HCT116 (cell line): Measurements from ENCODE around the gene SLC5A6. TPM values are rescaled to one million over a fixed set of nuclear protein-coding genes. Genes with fewer than 3 reads are reported as not detected.

Experiments
- ATAC-seq: fragments of 200-7000 bp; cut with Tn5 transposase; 2 replicates; pipeline ENCODE4 v1.9.1; 2020; ENCODE audit warnings: mild to moderate bottlenecking, moderate library complexity
- BruUV-seq: library from RNA; stranded (reverse); fragments of 400-500 nt; replicated peaks from 2 replicates; lab custom pipeline; 2021; lab: Mats Ljungman, UMichigan
- CTCF ChIA-PET: fragments of 300-600 bp; sonication (Branson Sonifier 250); formaldehyde crosslinking; loops from one replicate; lab custom pipeline; 2021; ENCODE audit warnings: antibody characterized with exemption; lab: Charles Lee
- POLR2A ChIA-PET: fragments of 300-600, 350-600 bp; sonication (Branson Sonifier 250); formaldehyde crosslinking; loops from one replicate; lab custom pipeline; 2021; ENCODE audit warnings: antibody characterized with exemption; lab: Charles Lee
- RAD21 ChIA-PET, 2 experiments: fragments of 300-600 bp; sonication (Branson Sonifier 250); formaldehyde crosslinking; loops; one replicate each; lab custom pipeline; 2023; ENCODE audit warnings: low total read pairs in 2 of 2; ENCODE audit not compliant: uncharacterized antibody in 2 of 2, unreplicated experiment in 2 of 2, low non-redundant PET in 1 of 2; lab: Charles Lee
- DNase-seq: peaks from one replicate; pipeline ENCODE4 v3.0.0-alpha.2; 2010; ENCODE audit warnings: low read depth, low spot score
- H2AFZ ChIP-seq: fragments of 200-600 bp; shearing (Covaris generic), sonication (generic); 2 replicates; pipeline ENCODE4 v1.6.1; 2017; ENCODE audit warnings: low read depth, mixed run types, mixed read lengths, antibody characterized with exemption, low read length; ENCODE audit not compliant: poor library complexity, severe bottlenecking
- H3K27ac ChIP-seq: 2 replicates; pipeline ENCODE4 v1.5.1; 2012; ENCODE audit warnings: low read depth, low read length
- H3K27me3 ChIP-seq: fragments of 200-600 bp; sonication (generic); 2 replicates; pipeline ENCODE4 v1.6.1; 2016; ENCODE audit warnings: mixed run types, low read length, mixed read lengths; ENCODE audit not compliant: insufficient read depth
- H3K36me3 ChIP-seq, 2 experiments: fragments of 200-500 bp in 1 of 2; fragments of 200-600 bp in 1 of 2; sonication (Bioruptor generic) in 1 of 2; sonication (generic) in 1 of 2; 2 replicates each; pipeline versions ENCODE4 v1.5.1 to v1.6.1; 2014 to 2016; ENCODE audit warnings: low read length in 2 of 2, inconsistent platforms in 1 of 2, mixed read lengths in 1 of 2, mixed run types in 1 of 2; ENCODE audit not compliant: insufficient read depth in 2 of 2, control insufficient read depth in 1 of 2
- H3K4me1 ChIP-seq, 2 experiments: fragments of 200-600 bp in 1 of 2; sonication (generic) in 1 of 2; 2 replicates each; pipeline versions ENCODE4 v1.5.1 to v1.6.1; 2012 to 2017; ENCODE audit warnings: low read length in 2 of 2, inconsistent platforms in 1 of 2, mild to moderate bottlenecking in 1 of 2, mixed read lengths in 1 of 2, mixed run types in 1 of 2, moderate library complexity in 1 of 2; ENCODE audit not compliant: insufficient read depth in 2 of 2, control insufficient read depth in 1 of 2
- H3K4me2 ChIP-seq: fragments of 200-600 bp; sonication (generic); 2 replicates; pipeline ENCODE4 v1.6.1; 2017; ENCODE audit warnings: mixed run types, low read length, mixed read lengths
- H3K4me3 ChIP-seq, 2 experiments: fragments of 200-600 bp in 1 of 2; sonication (generic) in 1 of 2; replicated peaks in 1 of 2; 2 replicates each; pipeline ENCODE4 v1.5.1; 2011 to 2016; ENCODE audit warnings: low read length in 2 of 2, control low read depth in 1 of 2, low read depth in 1 of 2, mild to moderate bottlenecking in 1 of 2, mixed read lengths in 1 of 2, mixed run types in 1 of 2
- H3K79me2 ChIP-seq: fragments of 200-600 bp; sonication (generic); 2 replicates; pipeline ENCODE4 v1.6.1; 2017; ENCODE audit warnings: mild to moderate bottlenecking, mixed run types, low read length, moderate library complexity, mixed read lengths; ENCODE audit not compliant: insufficient read depth
- H3K9ac ChIP-seq: fragments of 200-600 bp; sonication (generic); 2 replicates; pipeline ENCODE4 v1.6.1; 2016; ENCODE audit warnings: low read length, mixed read lengths
- H3K9me2 ChIP-seq: fragments of 200-600 bp; sonication (generic), shearing (Covaris generic); 2 replicates; pipeline ENCODE4 v1.6.1; 2017; ENCODE audit warnings: mixed run types, mild to moderate bottlenecking, moderate library complexity; ENCODE audit not compliant: insufficient read depth
- H3K9me3 ChIP-seq, 2 experiments: fragments of 200-500 bp in 1 of 2; fragments of 200-600 bp in 1 of 2; sonication (Bioruptor generic) in 1 of 2; sonication (generic) in 1 of 2; 2 replicates each; pipeline ENCODE4 v1.6.1; 2014 to 2017; ENCODE audit warnings: low read length in 2 of 2, mixed read lengths in 2 of 2, inconsistent platforms in 1 of 2, low read depth in 1 of 2, mild to moderate bottlenecking in 1 of 2, mixed run types in 1 of 2, moderate library complexity in 1 of 2; ENCODE audit not compliant: control insufficient read depth in 1 of 2, insufficient read depth in 1 of 2
- H4K20me1 ChIP-seq: fragments of 200-600 bp; sonication (generic), shearing (Covaris generic); 2 replicates; pipeline ENCODE4 v1.6.1; 2017; ENCODE audit warnings: mixed run types, mild to moderate bottlenecking, moderate library complexity; ENCODE audit not compliant: insufficient read depth
- CBX3 ChIP-seq: IDR thresholded peaks from 2 replicates; pipeline ENCODE4 v1.6.1; 2012; ENCODE audit warnings: low read depth
- CEBPB ChIP-seq: IDR thresholded peaks from 2 replicates; pipeline ENCODE4 v1.6.1; 2012; ENCODE audit warnings: low read depth
- EGR1 ChIP-seq: IDR thresholded peaks from 2 replicates; pipeline ENCODE4 v1.6.1; 2012; ENCODE audit warnings: low read depth
- POLR2A ChIP-seq: IDR thresholded peaks from 2 replicates; pipeline ENCODE4 v1.7.0; 2011; ENCODE audit warnings: borderline replicate concordance; ENCODE audit not compliant: insufficient read depth, insufficient read length; ENCODE audit errors: extremely low read depth
- POLR2AphosphoS5 ChIP-seq: IDR thresholded peaks from 2 replicates; pipeline ENCODE4 v1.6.1; 2011; ENCODE audit warnings: mild to moderate bottlenecking, low read depth, low read length, moderate library complexity
- RAD21 ChIP-seq: IDR thresholded peaks from 2 replicates; pipeline ENCODE4 v1.6.1; 2012; ENCODE audit warnings: low read depth, mild to moderate bottlenecking
- SIN3A ChIP-seq: IDR thresholded peaks from 2 replicates; pipeline ENCODE4 v1.6.1; 2012; ENCODE audit warnings: low read depth
- SP1 ChIP-seq: IDR thresholded peaks from 2 replicates; pipeline ENCODE4 v1.6.1; 2012; ENCODE audit warnings: low read depth
- TCF7L2 ChIP-seq: IDR thresholded peaks from 2 replicates; pipeline ENCODE4 v1.7.0; 2011; ENCODE audit warnings: borderline replicate concordance, inconsistent platforms; ENCODE audit not compliant: insufficient read depth, insufficient read length; ENCODE audit errors: extremely low read depth
- ZFX ChIP-seq: fragments of 450-650 bp; IDR thresholded peaks from 2 replicates; pipeline ENCODE4 v1.6.1; 2017
- ZNF274 ChIP-seq: fragments of 200-500 bp; sonication (Bioruptor generic); IDR thresholded peaks from 2 replicates; pipeline ENCODE4 v1.6.1; 2014; ENCODE audit warnings: mild to moderate bottlenecking, low read depth, low read length, inconsistent platforms
- intact Hi-C: fragments of 100-400 bp; cut with micrococcal nuclease; formaldehyde crosslinking; loops from 2 replicates; pipeline ENCODE4 v1.10.0; 2022
- total RNA-seq: library from RNA; stranded (reverse); gene quantifications from one replicate; pipeline ENCODE4 v1.2.1, GENCODE V29; 2021; ENCODE audit not compliant: unreplicated experiment
- TF ChIP-seq, protein P1 (sequence below): IDR thresholded peaks from 2 replicates; pipeline ENCODE4 v1.6.1; 2012
- TF ChIP-seq, protein P2 (sequence below), 3 experiments: fragments of 200-600 bp in 1 of 3; sonication (generic) in 1 of 3; IDR thresholded peaks in 2 of 3; conservative IDR thresholded peaks in 1 of 3; 2 replicates each; pipeline ENCODE4 v1.5.1; 2012 to 2017; ENCODE audit warnings: low read depth in 2 of 3, low read length in 2 of 3, antibody characterized with exemption in 1 of 3, borderline replicate concordance in 1 of 3, control low read depth in 1 of 3, mild to moderate bottlenecking in 1 of 3, mixed read lengths in 1 of 3, mixed run types in 1 of 3, moderate library complexity in 1 of 3; ENCODE audit not compliant: insufficient read depth in 1 of 3
- TF ChIP-seq, protein P3 (sequence below): IDR thresholded peaks from 2 replicates; pipeline ENCODE4 v1.6.1; 2012; ENCODE audit warnings: low read depth
- TF ChIP-seq, protein P4 (sequence below): IDR thresholded peaks from 2 replicates; pipeline ENCODE4 v1.6.1; 2012
- TF ChIP-seq, protein P5 (sequence below): IDR thresholded peaks from 2 replicates; pipeline ENCODE4 v1.6.1; 2011; ENCODE audit warnings: mild to moderate bottlenecking, low read length, moderate library complexity; ENCODE audit not compliant: insufficient replicate concordance; ENCODE audit errors: extremely low read depth

The SLC5A6 gene
- total RNA-seq, 1 experiment from 2014 or later, result 55.4 TPM

DNA sequence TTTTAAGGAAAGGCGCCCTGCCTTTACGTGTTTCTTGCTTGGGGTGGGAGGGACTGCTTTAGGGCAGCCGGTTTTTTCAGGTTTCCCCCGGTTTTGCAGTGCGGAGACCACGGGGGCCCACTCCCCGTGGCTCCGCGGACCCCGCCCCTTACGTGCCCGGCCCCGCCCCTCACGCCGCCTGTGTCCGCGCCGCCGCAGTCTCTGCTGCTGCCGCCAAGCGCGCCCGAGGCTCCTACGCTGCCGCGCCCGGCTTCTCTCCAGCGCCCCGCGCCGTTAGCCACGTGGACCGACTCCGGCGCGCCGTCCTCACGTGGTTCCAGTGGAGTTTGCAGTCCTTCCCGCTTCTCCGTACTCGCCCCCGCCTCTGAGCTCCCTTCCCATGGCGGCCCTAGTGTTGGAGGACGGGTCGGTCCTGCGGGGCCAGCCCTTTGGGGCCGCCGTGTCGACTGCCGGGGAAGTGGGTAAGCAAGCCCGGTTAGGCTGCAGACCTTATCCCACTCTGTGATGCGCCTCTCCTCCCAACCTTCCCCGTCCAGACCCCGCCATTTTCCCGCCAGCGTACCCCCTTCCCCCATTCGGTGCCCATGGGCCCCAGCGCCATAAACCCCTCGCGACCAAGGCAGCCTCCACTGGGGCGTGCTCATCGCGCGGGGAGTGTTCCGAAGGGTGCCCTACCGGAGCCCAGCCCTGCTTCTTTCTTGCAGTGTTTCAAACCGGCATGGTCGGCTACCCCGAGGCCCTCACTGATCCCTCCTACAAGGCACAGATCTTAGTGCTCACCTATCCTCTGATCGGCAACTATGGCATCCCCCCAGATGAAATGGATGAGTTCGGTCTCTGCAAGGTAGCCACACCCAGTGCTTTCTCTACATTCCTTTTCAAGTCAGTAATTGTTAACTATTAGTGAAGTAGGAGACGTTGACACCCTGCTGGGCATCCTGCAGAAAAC is 5.4 kb upstream of the SLC5A6 start, which contains the start of gene CAD:
Gene CAD, plus strand, starts transcription at position 197 of the 949 bp plus-strand sequence. Its CDS starts 183 bp downstream, at position 380.
- TSS peak; percentile 23 for BruUV-seq
- Histone ChIP-seq H3K4me1 (peaks cover 3 to 27% of the 10 kb centered on the region in 2 experiments; a peak in 3 of 4 replicates), H3K4me3 (peak within 1 kb of the TSS; percentile 78 to 91), H3K27ac (peak within 1 kb of the TSS; percentile 82), H3K9me2 (no peaks in the 10 kb centered on the region), H2AFZ (no peak within 1 kb of the TSS), H4K20me1 (no peaks in the 10 kb centered on the region), H3K79me2 (peaks cover 67% of the 10 kb centered on the region), H3K9ac (peak within 1 kb of the TSS; percentile 89), H3K4me2 (peak within 1 kb of the TSS; percentile 93), H3K9me3 (no peaks in the 10 kb centered on the region), H3K27me3 (no peaks in the 10 kb centered on the region), H3K36me3 (peaks cover 13 to 36% of the 10 kb centered on the region in 2 experiments)
- TF ChIP-seq, protein P1, sequence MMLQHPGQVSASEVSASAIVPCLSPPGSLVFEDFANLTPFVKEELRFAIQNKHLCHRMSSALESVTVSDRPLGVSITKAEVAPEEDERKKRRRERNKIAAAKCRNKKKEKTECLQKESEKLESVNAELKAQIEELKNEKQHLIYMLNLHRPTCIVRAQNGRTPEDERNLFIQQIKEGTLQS, result no peak
- TF ChIP-seq ZFX (peak; percentile 31; the same call in 1 of the 2 replicates), POLR2A (peak; percentile 37), SP1 (peak; percentile 60; the same call in 1 of the 2 replicates), RAD21 (no peak), CBX3 (peak; percentile 93), TCF7L2 (peak; percentile 35), POLR2AphosphoS5 (peak; percentile 88), ZNF274 (no peak), EGR1 (peak; percentile 81), SIN3A (peak; percentile 100), CEBPB (no peak)
- TF ChIP-seq, protein P2, sequence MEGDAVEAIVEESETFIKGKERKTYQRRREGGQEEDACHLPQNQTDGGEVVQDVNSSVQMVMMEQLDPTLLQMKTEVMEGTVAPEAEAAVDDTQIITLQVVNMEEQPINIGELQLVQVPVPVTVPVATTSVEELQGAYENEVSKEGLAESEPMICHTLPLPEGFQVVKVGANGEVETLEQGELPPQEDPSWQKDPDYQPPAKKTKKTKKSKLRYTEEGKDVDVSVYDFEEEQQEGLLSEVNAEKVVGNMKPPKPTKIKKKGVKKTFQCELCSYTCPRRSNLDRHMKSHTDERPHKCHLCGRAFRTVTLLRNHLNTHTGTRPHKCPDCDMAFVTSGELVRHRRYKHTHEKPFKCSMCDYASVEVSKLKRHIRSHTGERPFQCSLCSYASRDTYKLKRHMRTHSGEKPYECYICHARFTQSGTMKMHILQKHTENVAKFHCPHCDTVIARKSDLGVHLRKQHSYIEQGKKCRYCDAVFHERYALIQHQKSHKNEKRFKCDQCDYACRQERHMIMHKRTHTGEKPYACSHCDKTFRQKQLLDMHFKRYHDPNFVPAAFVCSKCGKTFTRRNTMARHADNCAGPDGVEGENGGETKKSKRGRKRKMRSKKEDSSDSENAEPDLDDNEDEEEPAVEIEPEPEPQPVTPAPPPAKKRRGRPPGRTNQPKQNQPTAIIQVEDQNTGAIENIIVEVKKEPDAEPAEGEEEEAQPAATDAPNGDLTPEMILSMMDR (IDR thresholded peaks at IDR 0.05 in 2 of 3, conservative IDR thresholded peaks at IDR 0.05 in 1 of 3; ENCODE audit: borderline replicate concordance in 1 of 3, insufficient read depth in 1 of 3, low read depth in 2 of 3, low read length in 2 of 3), result peak in 1 of 3 experiments; percentile 4; a peak in 1 of 6 replicates
- TF ChIP-seq, protein P3, sequence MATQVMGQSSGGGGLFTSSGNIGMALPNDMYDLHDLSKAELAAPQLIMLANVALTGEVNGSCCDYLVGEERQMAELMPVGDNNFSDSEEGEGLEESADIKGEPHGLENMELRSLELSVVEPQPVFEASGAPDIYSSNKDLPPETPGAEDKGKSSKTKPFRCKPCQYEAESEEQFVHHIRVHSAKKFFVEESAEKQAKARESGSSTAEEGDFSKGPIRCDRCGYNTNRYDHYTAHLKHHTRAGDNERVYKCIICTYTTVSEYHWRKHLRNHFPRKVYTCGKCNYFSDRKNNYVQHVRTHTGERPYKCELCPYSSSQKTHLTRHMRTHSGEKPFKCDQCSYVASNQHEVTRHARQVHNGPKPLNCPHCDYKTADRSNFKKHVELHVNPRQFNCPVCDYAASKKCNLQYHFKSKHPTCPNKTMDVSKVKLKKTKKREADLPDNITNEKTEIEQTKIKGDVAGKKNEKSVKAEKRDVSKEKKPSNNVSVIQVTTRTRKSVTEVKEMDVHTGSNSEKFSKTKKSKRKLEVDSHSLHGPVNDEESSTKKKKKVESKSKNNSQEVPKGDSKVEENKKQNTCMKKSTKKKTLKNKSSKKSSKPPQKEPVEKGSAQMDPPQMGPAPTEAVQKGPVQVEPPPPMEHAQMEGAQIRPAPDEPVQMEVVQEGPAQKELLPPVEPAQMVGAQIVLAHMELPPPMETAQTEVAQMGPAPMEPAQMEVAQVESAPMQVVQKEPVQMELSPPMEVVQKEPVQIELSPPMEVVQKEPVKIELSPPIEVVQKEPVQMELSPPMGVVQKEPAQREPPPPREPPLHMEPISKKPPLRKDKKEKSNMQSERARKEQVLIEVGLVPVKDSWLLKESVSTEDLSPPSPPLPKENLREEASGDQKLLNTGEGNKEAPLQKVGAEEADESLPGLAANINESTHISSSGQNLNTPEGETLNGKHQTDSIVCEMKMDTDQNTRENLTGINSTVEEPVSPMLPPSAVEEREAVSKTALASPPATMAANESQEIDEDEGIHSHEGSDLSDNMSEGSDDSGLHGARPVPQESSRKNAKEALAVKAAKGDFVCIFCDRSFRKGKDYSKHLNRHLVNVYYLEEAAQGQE, result no peak
- TF ChIP-seq, protein P4, sequence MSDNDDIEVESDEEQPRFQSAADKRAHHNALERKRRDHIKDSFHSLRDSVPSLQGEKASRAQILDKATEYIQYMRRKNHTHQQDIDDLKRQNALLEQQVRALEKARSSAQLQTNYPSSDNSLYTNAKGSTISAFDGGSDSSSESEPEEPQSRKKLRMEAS, result peak; percentile 100
- TF ChIP-seq, protein P5, sequence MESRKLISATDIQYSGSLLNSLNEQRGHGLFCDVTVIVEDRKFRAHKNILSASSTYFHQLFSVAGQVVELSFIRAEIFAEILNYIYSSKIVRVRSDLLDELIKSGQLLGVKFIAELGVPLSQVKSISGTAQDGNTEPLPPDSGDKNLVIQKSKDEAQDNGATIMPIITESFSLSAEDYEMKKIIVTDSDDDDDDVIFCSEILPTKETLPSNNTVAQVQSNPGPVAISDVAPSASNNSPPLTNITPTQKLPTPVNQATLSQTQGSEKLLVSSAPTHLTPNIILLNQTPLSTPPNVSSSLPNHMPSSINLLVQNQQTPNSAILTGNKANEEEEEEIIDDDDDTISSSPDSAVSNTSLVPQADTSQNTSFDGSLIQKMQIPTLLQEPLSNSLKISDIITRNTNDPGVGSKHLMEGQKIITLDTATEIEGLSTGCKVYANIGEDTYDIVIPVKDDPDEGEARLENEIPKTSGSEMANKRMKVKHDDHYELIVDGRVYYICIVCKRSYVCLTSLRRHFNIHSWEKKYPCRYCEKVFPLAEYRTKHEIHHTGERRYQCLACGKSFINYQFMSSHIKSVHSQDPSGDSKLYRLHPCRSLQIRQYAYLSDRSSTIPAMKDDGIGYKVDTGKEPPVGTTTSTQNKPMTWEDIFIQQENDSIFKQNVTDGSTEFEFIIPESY, result peak; percentile 43
- ATAC-seq (peak; percentile 82), DNase-seq (peak; percentile 56)
- CTCF ChIA-PET, result no interaction called here
- POLR2A ChIA-PET, result no interaction called here
- RAD21 ChIA-PET, result no interaction called here
- intact Hi-C loops, result loop anchor here (5.0 kb wide), 1 partner anchor 120 kb away; no protein-coding TSS in a partner anchor
